Limb (tissue), 2 donors: ENCODE measurements around the gene CMSS1.

Experiments
- DNase-seq, 2 donors: peaks; one replicate each; pipeline ENCODE4 v3.0.0-alpha.2; 2016; ENCODE audit errors: extremely low spot score in 2 of 2

The CMSS1 gene

DNA sequence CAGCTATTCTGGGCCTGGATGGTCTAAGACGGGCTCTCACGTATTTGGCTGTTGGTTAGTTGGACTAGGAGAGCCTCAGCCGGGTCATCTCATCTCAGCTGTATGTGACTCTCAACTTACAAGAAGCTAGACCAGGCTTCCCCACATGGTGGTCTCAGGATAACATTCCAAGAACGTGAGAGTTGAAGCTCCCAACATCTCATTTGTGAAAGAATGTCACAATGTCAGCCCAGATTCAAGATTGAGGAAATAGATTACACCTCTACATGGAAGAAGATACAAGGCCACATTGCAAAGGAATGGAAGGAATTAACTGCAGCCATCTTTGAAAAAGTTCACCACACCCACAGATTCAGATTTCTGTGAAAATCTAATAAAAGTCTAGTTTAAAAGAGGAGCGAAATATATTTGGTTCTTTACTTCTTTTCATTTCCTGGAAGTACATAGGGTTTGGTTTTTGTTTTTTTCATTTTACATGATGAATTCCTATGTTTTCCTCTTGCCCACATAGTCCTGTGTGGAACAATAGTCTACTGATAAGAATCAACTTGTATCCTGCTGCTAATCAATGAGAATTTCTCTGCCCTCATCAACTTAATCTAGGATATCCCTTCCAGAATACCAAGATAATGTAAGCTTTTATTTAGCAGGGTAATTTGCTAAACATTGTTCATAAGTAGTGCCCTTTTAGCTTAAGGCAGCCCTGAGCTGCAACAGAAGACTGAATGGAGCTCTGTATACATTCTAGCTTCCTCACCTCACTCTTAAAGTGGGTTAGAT, 116.5 kb downstream of the CMSS1 start:
- no peak for DNase-seq

- peak; percentile 40 to 83 for DNase-seq
These were observed 117.5 kb downstream of the CMSS1 start for GRCh38 chr3:99934975-99935797.

DNA sequence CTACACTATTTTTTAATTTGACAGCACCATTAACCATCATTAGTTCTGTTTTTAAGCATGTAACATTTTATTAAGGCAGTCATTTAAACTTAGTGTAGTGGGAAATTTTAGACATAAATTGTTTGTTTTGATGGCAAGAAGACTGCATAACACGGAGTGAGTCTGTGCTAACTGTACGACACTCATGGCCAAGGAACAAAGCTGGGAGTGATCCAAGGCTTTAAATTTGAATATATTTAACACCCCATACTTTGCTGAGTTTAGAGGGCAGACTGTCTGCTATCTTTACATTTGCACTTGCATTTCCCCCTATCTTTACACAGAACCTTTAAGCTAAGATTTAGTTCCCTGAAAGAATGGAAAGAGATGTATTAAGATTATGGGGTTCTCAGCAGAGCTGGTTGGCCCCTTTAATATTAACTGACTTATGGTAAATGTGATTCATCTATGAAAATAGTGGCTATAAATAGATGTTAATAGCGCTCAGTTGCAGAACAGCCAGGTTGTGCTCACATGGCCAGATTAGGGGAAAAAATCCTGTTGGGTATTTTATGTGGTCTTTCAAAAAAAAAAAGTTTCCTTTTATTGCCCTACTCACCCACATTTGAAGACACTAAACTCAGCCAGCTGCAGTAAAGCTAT, 120.7 kb downstream of the CMSS1 start:
- no peak for DNase-seq

DNA sequence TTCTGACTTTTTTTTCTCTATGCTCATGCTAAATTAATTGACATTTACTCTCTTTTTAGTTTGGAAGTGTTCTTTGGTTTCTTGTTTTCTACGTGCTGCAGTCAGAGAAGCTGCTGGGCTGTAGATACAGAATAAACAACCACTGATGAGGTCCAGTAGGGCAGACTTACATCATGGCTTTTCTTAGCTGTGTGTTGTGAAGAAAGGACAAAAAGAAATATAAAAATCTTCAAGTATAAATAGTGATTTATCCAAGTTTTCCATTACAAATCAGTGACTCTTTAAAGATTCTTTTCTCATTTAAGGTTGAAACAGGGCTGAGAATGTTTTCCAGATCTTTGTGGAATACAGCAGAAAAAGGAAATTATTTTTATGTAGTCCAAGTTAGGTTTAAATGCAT, 122.2 kb downstream of the CMSS1 start:
- no peak for DNase-seq

DNA sequence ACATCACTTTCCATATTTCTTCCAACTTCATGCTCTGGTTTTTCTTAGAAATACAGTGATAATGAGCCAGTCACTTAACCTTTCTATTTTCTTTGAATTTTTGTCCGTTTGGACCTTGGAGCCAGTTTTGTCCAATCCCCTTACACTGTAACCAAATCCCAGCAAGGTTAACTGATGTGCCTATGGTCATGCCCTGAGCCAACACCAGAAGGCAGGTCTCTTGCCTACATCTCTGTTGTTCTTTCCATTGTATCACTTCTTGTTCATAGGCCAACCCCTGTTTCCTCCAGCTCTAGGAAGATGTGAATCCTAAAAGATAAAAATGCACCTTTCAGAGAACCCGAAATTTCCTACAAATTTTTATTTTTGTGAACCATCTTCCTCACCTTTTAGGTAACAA, 122.7 kb downstream of the CMSS1 start:
- no peak for DNase-seq

DNA sequence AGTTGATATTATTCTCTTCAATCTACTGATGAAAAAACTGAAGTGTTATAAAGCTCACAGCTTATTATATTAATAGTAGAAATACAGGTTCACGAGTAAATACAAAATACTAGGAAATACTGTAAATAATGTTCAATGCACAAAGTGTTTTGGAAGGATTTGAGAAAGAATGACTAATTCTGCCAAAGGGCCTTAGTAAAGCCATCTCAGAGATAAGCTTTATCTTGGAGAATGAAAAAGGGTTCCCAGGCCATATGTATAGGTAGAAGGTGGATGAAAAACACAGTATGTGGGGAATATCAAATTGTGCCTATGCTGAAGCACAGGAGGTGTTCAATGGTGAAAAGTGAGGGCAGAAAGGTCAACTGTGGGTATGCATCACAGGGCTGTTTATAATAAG, 123.5 kb downstream of the CMSS1 start:
- DNase-seq, result no peak

DNA sequence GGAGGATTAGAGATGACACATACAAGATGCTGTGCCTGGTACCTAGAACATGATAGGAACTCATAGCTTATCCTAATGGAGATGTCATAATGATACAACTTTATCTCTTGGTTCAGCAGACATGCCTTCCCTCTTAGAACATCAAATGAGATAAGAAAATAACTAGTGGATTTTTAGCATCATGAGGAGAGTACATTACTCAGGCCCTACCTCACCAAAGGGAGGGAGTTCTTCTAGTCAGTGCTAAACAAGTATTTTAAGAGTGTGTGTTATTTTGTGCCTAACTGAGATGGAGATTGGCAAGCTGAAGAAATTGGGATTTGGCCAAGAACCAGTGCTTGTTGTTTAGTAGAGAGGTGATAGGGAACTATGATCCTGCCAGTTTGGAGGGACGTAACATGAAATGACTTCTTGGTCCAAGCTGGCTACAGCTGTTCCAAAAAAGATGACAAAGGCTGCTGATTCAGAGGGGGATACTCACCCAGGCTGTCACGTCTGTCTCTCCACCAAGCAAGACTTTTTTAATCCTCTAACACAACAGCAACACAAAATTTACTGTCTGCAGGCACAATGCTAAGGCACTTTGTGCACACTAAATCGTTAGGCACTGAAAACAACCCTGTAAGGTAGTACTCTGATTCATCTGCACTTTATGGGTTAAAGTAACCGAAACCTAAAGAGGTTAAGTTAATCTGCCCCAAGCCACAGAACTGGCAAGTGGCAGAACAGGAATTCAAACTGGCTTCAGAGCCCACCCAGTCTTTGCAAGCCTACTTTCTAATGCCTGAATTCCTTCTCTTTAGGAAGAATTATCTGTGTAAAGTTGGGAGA, 126.5 kb downstream of the CMSS1 start:
- no peak for DNase-seq

DNA sequence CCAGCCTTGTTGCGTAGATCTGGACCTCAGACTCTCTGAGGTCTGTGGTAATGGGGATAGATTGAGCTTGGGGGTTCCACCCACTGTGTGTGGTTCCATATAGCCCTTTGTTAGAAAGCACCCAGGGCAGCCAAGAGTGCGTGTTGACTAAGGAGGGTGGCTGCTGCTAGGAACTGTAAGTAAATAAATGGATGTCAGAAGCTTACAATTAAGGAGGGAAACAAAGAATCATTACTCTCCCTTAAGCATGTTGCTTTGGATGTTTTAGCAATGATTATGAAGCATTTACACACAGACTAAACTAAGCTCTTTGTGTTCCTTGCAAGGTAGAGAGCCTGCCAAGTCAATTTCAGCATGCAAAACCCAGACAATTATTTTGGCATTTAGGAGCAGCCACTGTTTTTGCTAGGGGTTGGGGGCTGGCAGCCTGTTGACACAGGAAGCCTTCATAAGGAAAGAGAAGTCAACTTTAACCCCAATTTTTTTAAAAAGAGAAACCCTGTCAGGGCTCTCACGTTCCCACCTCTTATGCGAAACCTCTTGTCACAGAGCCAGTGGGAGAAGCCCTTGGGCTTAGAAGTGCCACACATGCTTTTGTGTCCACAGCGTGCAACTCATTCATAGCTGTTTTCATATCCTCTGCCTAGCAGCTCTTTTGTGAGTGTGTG, 127.8 kb downstream of the CMSS1 start:
- DNase-seq, result no peak

DNA sequence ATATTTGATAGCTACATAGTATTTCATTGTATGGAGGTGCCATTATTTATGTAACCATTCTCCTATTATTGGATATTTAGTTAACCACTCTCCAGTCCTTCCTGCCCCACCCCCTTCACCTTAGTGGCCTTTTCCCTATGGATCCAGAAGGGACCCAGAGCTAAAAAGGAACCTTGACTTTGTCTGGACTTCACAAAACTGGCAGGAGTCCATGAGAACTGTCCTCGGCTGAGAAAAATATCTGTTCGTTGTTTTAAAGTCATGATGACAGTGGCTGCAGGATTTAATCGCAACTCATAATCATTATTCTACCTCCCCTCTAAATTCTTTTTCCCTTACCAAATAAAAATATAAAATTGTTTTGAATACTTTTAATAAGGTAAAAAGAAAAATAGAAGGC, 129.7 kb downstream of the CMSS1 start:
- no peak for DNase-seq

DNA sequence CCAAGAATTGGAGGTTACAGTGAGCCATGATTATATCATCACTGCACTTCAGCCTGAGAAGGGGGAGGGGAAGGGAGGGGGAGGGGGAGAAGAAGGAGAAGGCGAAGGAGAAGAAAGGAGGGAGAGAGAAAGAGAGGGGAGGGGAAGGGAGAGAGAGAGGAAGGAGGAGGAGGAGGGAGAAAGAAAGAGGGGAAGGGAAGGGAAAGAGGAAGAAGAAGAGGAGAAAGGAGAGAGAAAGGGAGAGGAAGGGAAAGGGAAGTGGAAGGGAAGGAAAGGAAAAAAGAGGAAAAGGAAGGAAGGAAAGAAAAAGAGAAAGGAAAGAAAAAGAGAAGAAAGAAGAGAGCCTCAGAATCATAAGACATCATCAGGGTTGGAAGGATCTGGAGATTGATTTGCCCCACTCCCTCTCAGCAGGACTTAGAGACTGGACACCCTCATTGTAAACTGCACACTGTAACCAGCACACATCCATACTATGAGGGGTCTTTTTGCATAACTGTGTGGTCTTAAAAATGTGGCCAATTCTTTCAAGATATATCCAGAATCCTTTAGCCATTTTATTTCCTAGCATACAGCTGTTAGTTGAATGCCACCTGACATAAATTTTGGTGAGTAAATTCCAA, 130.9 kb downstream of the CMSS1 start:
- no peak for DNase-seq

- DNase-seq, result no peak
These were observed 132.5 kb downstream of the CMSS1 start for GRCh38 chr3:99949956-99950670.

DNA sequence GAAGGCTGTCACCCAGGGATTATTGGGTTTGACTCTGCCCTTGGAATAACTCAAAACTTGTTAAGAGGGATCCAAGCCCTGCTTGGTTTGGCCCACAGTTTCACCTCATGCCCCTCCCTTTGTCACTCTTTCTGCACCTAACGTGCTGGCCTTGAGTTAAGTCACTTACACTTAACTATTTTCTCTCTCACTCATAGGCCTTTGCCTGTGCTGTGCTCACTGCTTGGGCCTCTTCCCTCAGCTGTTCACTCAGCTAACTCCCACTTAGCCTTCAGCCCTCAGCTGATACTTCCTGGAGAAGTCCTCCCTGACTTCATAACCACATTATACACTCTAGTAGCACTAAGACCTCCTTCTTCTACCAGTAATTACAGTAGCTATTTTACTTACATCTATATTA, 133.3 kb downstream of the CMSS1 start:
- DNase-seq, result no peak

DNA sequence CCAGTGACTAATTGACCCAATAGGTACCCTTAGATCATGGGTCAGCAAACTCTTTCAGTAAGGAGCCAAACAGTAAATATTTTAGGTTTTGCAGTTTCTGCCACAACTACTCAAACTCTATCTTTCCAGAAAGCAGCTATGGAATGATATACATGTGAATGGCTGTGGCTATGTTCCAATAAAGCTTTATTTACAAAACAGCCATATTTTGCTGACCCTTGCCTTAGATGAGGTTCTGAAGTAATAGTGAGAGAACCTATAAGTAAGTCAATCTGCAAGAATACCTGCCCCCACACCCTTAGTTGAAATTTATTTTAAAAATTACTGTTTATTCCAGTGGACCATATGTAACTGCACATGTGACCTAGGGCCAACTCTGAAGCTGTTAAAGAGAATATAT, 134.0 kb downstream of the CMSS1 start:
- no peak for DNase-seq

GRCh38 chr3:99952306-99952705, 134.6 kb downstream of the CMSS1 start:
- no peak for DNase-seq

GRCh38 chr3:99953596-99953995, 135.9 kb downstream of the CMSS1 start:
- DNase-seq, result no peak

- DNase-seq, result no peak
These were observed 137.4 kb downstream of the CMSS1 start for GRCh38 chr3:99954914-99955644.

GRCh38 chr3:99955773-99956562, 138.3 kb downstream of the CMSS1 start:
- no peak for DNase-seq

DNA sequence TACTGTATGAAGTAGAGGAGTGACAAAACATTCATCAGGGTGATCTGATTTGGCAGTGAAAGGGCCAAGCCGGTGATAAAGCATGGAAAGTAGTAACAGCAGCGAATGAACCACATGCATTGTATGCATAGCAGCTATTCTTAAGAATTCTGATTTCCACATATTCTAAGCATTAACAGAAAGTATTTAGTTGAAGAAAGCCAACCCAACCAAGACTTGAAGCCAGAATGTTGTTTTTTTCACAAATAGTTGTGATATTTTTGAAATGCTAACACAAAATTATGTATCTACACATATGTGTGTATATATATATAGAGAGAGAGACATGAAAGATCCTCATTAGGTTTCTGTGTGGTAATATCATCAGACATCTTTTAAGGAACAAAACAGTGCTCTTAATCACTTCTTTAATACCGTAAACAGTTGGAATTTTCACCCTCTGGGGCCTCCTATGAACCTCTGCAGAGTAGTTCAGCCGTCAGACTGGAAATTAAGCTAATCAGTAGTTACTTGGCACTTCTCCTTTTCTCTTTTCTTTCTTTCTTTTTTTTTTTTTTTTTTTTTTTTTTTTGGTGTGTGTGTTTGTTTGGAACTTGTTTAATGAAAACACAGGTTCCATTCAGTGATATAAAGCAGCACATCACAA, 139.6 kb downstream of the CMSS1 start:
- DNase-seq, result no peak
